Peyer's patch (tissue), 4 donors: Measurements from ENCODE around the gene KAZN. TPM values are rescaled to one million over a fixed set of nuclear protein-coding genes. Genes with fewer than 3 reads are reported as not detected.

Source experiments
- DNase-seq, 3 donors: peaks; one replicate each; pipeline ENCODE4 v3.0.0-alpha.2; 2017 to 2019
- H3K27ac ChIP-seq, 4 donors: fragments of 200-600 bp; sonication (generic); one replicate each; pipeline ENCODE4 v1.5.1; 2016 to 2019
- H3K27me3 ChIP-seq, 2 donors: fragments of 200-600 bp; sonication (generic); one replicate each; pipeline ENCODE4 v1.5.1; 2019
- H3K36me3 ChIP-seq, 3 donors: fragments of 200-600 bp; sonication (generic); one replicate each; pipeline ENCODE4 v1.5.1; 2016 to 2019
- H3K4me1 ChIP-seq, 4 donors: fragments of 200-600 bp; sonication (generic); one replicate each; pipeline ENCODE4 v1.5.1; 2016 to 2019
- H3K4me3 ChIP-seq, 4 donors: fragments of 200-600 bp; sonication (generic); 1 replicate in 3 of 4; 2 replicates in 1 of 4; pipeline ENCODE4 v1.5.1; 2016 to 2019; ENCODE audit warnings: mild to moderate bottlenecking in 1 of 4
- H3K9me3 ChIP-seq, 4 donors: fragments of 200-600 bp; sonication (generic); one replicate each; pipeline ENCODE4 v1.5.1; 2016 to 2019; ENCODE audit warnings: mild to moderate bottlenecking in 1 of 4
- CTCF ChIP-seq, 6 experiments: fragments of 450-650 bp in 4 of 6; fragments of 200-600 bp in 2 of 6; sonication (generic) in 1 of 6; IDR thresholded peaks; one replicate each; pipeline ENCODE4 v1.5.1; 2017 to 2019; ENCODE audit warnings: antibody characterized with exemption in 6 of 6, mild to moderate bottlenecking in 3 of 6, moderate library complexity in 1 of 6
- POLR2A ChIP-seq, 2 donors: fragments of 450-650 bp; IDR thresholded peaks; one replicate each; pipeline ENCODE4 v1.5.1; 2017; ENCODE audit warnings: antibody characterized with exemption in 2 of 2, mild to moderate bottlenecking in 2 of 2, moderate library complexity in 2 of 2
- total RNA-seq, 4 donors: library from RNA; depleted of rRNA; stranded (reverse); fragments of >200 nt; gene quantifications; one replicate each; pipeline ENCODE4 v1.1.0, GENCODE V29; 2016

KAZN gene
- total RNA-seq, 4 donors from 2014 or later: 14.9 to 25.5 (median 21.7) TPM

GRCh38 chr1:14956579-14957195 lies 358.2 kb downstream of the KAZN start:
- Histone ChIP-seq H3K36me3 (peaks cover 0 to 8% (median 0%) of the 10 kb centered on the region in 3 donors), H3K4me1 (no peaks in the 10 kb centered on the region), H3K27ac (no peak overlapping the region), H3K9me3 (no peaks in the 10 kb centered on the region), H3K27me3 (no peaks in the 10 kb centered on the region), H3K4me3 (no peak overlapping the region)
- TF ChIP-seq CTCF (IDR thresholded peaks at IDR 0.05): no peak
- TF ChIP-seq POLR2A (IDR thresholded peaks at IDR 0.05): no peak
- no peak for DNase-seq

- no peak for DNase-seq
- no peak overlapping the region for H3K4me3 ChIP-seq
- H3K27ac ChIP-seq: no peak overlapping the region
- no peaks in the 10 kb centered on the region for H3K4me1 ChIP-seq
- TF ChIP-seq POLR2A (IDR thresholded peaks at IDR 0.05) (no peak), CTCF (IDR thresholded peaks at IDR 0.05) (no peak)
- no peaks in the 10 kb centered on the region for H3K9me3 ChIP-seq
- H3K36me3 ChIP-seq: peaks cover 0 to 8% (median 0%) of the 10 kb centered on the region in 3 donors
- H3K27me3 ChIP-seq: no peaks in the 10 kb centered on the region
These were observed 359.1 kb downstream of the KAZN start for GRCh38 chr1:14957375-14958098.

GRCh38 chr1:14958249-14959058 lies 360.0 kb downstream of the KAZN start:
- Histone ChIP-seq H3K36me3 (peaks cover 0 to 8% (median 0%) of the 10 kb centered on the region in 3 donors), H3K4me3 (no peak overlapping the region), H3K27ac (no peak overlapping the region), H3K9me3 (no peaks in the 10 kb centered on the region), H3K4me1 (no peaks in the 10 kb centered on the region), H3K27me3 (no peaks in the 10 kb centered on the region)
- no peak for DNase-seq
- TF ChIP-seq CTCF (IDR thresholded peaks at IDR 0.05): no peak
- no peak for TF ChIP-seq POLR2A (IDR thresholded peaks at IDR 0.05)

- Histone ChIP-seq H3K36me3 (peaks cover 0 to 8% (median 0%) of the 10 kb centered on the region in 3 donors), H3K9me3 (no peaks in the 10 kb centered on the region), H3K27ac (no peak overlapping the region), H3K27me3 (no peaks in the 10 kb centered on the region), H3K4me1 (no peaks in the 10 kb centered on the region), H3K4me3 (no peak overlapping the region)
- DNase-seq: no peak
- no peak for TF ChIP-seq CTCF (IDR thresholded peaks at IDR 0.05)
- no peak for TF ChIP-seq POLR2A (IDR thresholded peaks at IDR 0.05)
These were observed 360.7 kb downstream of the KAZN start for GRCh38 chr1:14959059-14959694.

GRCh38 chr1:14961661-14962267 lies 363.3 kb downstream of the KAZN start:
- no peaks in the 10 kb centered on the region for H3K27me3 ChIP-seq
- no peak overlapping the region for H3K27ac ChIP-seq
- TF ChIP-seq CTCF (IDR thresholded peaks at IDR 0.05) (no peak), POLR2A (IDR thresholded peaks at IDR 0.05) (no peak)
- DNase-seq: no peak
- H3K4me1 ChIP-seq: no peaks in the 10 kb centered on the region
- H3K36me3 ChIP-seq: peaks cover 0 to 8% (median 0%) of the 10 kb centered on the region in 3 donors
- no peaks in the 10 kb centered on the region for H3K9me3 ChIP-seq
- no peak overlapping the region for H3K4me3 ChIP-seq
